Effector memory CD4-positive, alpha-beta T cell (primary cell): ENCODE measurements around the gene IL17C.

Experiments used
- DNase-seq, 3 donors: peaks; one replicate each; pipeline ENCODE4 v3.0.0-alpha.2; 2020
- H3K27ac ChIP-seq: 2 replicates; pipeline ENCODE4 v1.7.0; 2013; ENCODE audit warnings: mild to moderate bottlenecking, low read length, moderate library complexity; ENCODE audit not compliant: insufficient read depth, poor library complexity, severe bottlenecking
- H3K27me3 ChIP-seq: replicated peaks from 2 replicates; pipeline ENCODE4 v1.7.0; 2013; ENCODE audit warnings: mild to moderate bottlenecking, low read length; ENCODE audit not compliant: insufficient read depth, control insufficient read depth, poor library complexity, severe bottlenecking
- H3K36me3 ChIP-seq: 2 replicates; pipeline ENCODE4 v1.7.0; 2013; ENCODE audit warnings: mild to moderate bottlenecking, low read length, moderate library complexity; ENCODE audit not compliant: control insufficient read depth, insufficient read depth
- H3K4me1 ChIP-seq: 2 replicates; pipeline ENCODE4 v1.7.0; 2013; ENCODE audit warnings: low read length, mild to moderate bottlenecking; ENCODE audit not compliant: control insufficient read depth, insufficient read depth, poor library complexity, severe bottlenecking
- H3K4me3 ChIP-seq: 2 replicates; pipeline ENCODE4 v1.7.0; 2013; ENCODE audit warnings: low read length, low read depth, mild to moderate bottlenecking; ENCODE audit not compliant: insufficient read depth, poor library complexity, severe bottlenecking
- H3K9me3 ChIP-seq: 2 replicates; pipeline ENCODE4 v1.7.0; 2013; ENCODE audit warnings: mild to moderate bottlenecking, low read length, moderate library complexity; ENCODE audit not compliant: control insufficient read depth

Gene IL17C

GRCh38 chr16:88618182-88618955 lies 20.0 kb upstream of the IL17C start:
- DNase-seq: no peak
- peaks cover 24% of the 10 kb centered on the region for H3K36me3 ChIP-seq
- no peak overlapping the region for H3K4me3 ChIP-seq
- no peaks in the 10 kb centered on the region for H3K27me3 ChIP-seq
- no peaks in the 10 kb centered on the region for H3K9me3 ChIP-seq
- peaks cover 21% of the 10 kb centered on the region for H3K4me1 ChIP-seq
- peak overlapping the region; percentile 79 for H3K27ac ChIP-seq

GRCh38 chr16:88618956-88619667 lies 19.3 kb upstream of the IL17C start:
- no peak overlapping the region for H3K4me3 ChIP-seq
- peak overlapping the region; percentile 79 for H3K27ac ChIP-seq
- peaks cover 21% of the 10 kb centered on the region for H3K4me1 ChIP-seq
- DNase-seq: no peak
- no peaks in the 10 kb centered on the region for H3K9me3 ChIP-seq
- H3K36me3 ChIP-seq: peaks cover 31% of the 10 kb centered on the region
- H3K27me3 ChIP-seq: no peaks in the 10 kb centered on the region

- Histone ChIP-seq H3K27ac (peak overlapping the region; percentile 79), H3K4me1 (peaks cover 21% of the 10 kb centered on the region), H3K36me3 (peaks cover 36% of the 10 kb centered on the region), H3K9me3 (no peaks in the 10 kb centered on the region), H3K4me3 (no peak overlapping the region), H3K27me3 (no peaks in the 10 kb centered on the region)
- peak; percentile 74 to 85 (median 79) for DNase-seq
Measured at GRCh38 chr16:88619859-88620815, 18.2 kb upstream of the IL17C start.

GRCh38 chr16:88622125-88622524 lies 16.2 kb upstream of the IL17C start:
- no peak for DNase-seq
- peaks cover 21% of the 10 kb centered on the region for H3K4me1 ChIP-seq
- H3K4me3 ChIP-seq: no peak overlapping the region
- H3K9me3 ChIP-seq: no peaks in the 10 kb centered on the region
- no peaks in the 10 kb centered on the region for H3K27me3 ChIP-seq
- H3K36me3 ChIP-seq: peaks cover 44% of the 10 kb centered on the region
- H3K27ac ChIP-seq: peak overlapping the region; percentile 36

- no peaks in the 10 kb centered on the region for H3K27me3 ChIP-seq
- H3K27ac ChIP-seq: no peak overlapping the region
- no peak for DNase-seq
- H3K4me3 ChIP-seq: no peak overlapping the region
- peaks cover 49% of the 10 kb centered on the region for H3K36me3 ChIP-seq
- H3K4me1 ChIP-seq: peaks cover 21% of the 10 kb centered on the region
- H3K9me3 ChIP-seq: no peaks in the 10 kb centered on the region
Measured at GRCh38 chr16:88622866-88623265, 15.5 kb upstream of the IL17C start.

GRCh38 chr16:88623858-88624257 lies 14.5 kb upstream of the IL17C start:
- no peaks in the 10 kb centered on the region for H3K27me3 ChIP-seq
- no peaks in the 10 kb centered on the region for H3K9me3 ChIP-seq
- no peak for DNase-seq
- H3K4me1 ChIP-seq: peaks cover 20% of the 10 kb centered on the region
- peaks cover 56% of the 10 kb centered on the region for H3K36me3 ChIP-seq
- H3K27ac ChIP-seq: no peak overlapping the region
- no peak overlapping the region for H3K4me3 ChIP-seq

GRCh38 chr16:88624481-88624880 lies 13.9 kb upstream of the IL17C start:
- Histone ChIP-seq H3K4me3 (no peak overlapping the region), H3K4me1 (peaks cover 14% of the 10 kb centered on the region), H3K27me3 (no peaks in the 10 kb centered on the region), H3K9me3 (no peaks in the 10 kb centered on the region), H3K27ac (no peak overlapping the region), H3K36me3 (peaks cover 58% of the 10 kb centered on the region)
- DNase-seq: no peak

- Histone ChIP-seq H3K36me3 (peaks cover 64% of the 10 kb centered on the region), H3K4me3 (no peak overlapping the region), H3K4me1 (peaks cover 9% of the 10 kb centered on the region), H3K27ac (no peak overlapping the region), H3K9me3 (no peaks in the 10 kb centered on the region), H3K27me3 (no peaks in the 10 kb centered on the region)
- no peak for DNase-seq
Measured at GRCh38 chr16:88624977-88625576, 13.3 kb upstream of the IL17C start.

GRCh38 chr16:88626646-88627045 lies 11.7 kb upstream of the IL17C start:
- H3K36me3 ChIP-seq: peaks cover 76% of the 10 kb centered on the region
- H3K27me3 ChIP-seq: no peaks in the 10 kb centered on the region
- no peak overlapping the region for H3K27ac ChIP-seq
- no peaks in the 10 kb centered on the region for H3K9me3 ChIP-seq
- H3K4me3 ChIP-seq: no peak overlapping the region
- peaks cover 2% of the 10 kb centered on the region for H3K4me1 ChIP-seq
- DNase-seq: no peak
